ENCODE measurements around the gene MS4A4E. TPM values are rescaled to one million over a fixed set of nuclear protein-coding genes. Genes with fewer than 3 reads are reported as not detected.

MS4A4E gene
- total RNA-seq, 6 experiments from 2014 or later, result not detected

DNA sequence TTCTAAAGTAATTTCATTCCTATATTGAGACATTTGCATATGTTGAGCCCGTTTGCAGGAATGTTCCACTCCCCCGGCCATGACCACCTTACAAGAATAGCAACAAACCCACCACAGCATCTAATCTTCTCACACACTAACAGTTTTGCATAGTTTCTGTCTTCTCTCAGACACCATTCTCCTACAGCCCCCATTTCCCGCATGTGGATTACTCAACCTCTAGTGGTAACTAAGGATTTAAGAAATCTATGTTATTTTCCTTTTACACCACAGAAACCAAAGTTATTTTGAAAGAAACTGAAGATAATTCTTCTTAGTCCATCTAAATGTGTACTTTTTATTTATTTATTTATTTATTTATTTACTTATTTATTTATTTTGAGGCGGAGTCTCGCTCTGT, 2.3 kb downstream of the MS4A4E start:
- no peak for DNase-seq
- Mint-ChIP-seq H3K4me3 (no peak overlapping the region), H3K9me3 (peaks cover 23% of the 10 kb centered on the region), H3K27ac (no peak overlapping the region), H3K36me3 (ENCODE audit: low read depth) (no peaks in the 10 kb centered on the region), H3K4me1 (ENCODE audit: low read depth) (no peaks in the 10 kb centered on the region), H3K27me3 (ENCODE audit: insufficient read depth) (no peaks in the 10 kb centered on the region)
- TF ChIP-seq, protein P1, sequence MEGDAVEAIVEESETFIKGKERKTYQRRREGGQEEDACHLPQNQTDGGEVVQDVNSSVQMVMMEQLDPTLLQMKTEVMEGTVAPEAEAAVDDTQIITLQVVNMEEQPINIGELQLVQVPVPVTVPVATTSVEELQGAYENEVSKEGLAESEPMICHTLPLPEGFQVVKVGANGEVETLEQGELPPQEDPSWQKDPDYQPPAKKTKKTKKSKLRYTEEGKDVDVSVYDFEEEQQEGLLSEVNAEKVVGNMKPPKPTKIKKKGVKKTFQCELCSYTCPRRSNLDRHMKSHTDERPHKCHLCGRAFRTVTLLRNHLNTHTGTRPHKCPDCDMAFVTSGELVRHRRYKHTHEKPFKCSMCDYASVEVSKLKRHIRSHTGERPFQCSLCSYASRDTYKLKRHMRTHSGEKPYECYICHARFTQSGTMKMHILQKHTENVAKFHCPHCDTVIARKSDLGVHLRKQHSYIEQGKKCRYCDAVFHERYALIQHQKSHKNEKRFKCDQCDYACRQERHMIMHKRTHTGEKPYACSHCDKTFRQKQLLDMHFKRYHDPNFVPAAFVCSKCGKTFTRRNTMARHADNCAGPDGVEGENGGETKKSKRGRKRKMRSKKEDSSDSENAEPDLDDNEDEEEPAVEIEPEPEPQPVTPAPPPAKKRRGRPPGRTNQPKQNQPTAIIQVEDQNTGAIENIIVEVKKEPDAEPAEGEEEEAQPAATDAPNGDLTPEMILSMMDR (IDR thresholded peaks at IDR 0.05), result no peak

DNA sequence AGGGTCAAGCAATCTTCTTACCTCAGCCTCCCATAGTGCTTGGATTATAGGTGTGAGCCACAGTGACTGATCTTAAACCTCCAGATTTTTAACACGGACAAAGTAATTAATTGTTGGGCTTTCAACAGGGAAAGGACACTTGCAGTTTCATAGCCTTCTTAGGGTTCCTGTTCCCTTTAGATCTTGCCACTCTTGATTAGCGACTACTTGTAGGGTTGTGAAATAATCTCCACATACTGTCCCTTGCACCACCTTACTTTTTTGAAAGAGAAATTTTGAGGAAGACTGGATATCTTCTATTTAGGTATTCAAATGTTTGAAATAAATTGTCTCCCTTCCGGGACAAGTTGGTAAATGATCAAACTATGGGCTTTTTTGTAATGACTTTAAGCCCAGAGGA, 7.6 kb downstream of the MS4A4E start:
- DNase-seq, result no peak
- Mint-ChIP-seq H3K36me3 (ENCODE audit: low read depth) (no peaks in the 10 kb centered on the region), H3K4me1 (ENCODE audit: low read depth) (no peaks in the 10 kb centered on the region), H3K27me3 (ENCODE audit: insufficient read depth) (no peaks in the 10 kb centered on the region; the same call in 1 of the 2 replicates), H3K27ac (no peak overlapping the region), H3K4me3 (no peak overlapping the region), H3K9me3 (peaks cover 15% of the 10 kb centered on the region)
- TF ChIP-seq, protein P1 (IDR thresholded peaks at IDR 0.05), result no peak

DNA sequence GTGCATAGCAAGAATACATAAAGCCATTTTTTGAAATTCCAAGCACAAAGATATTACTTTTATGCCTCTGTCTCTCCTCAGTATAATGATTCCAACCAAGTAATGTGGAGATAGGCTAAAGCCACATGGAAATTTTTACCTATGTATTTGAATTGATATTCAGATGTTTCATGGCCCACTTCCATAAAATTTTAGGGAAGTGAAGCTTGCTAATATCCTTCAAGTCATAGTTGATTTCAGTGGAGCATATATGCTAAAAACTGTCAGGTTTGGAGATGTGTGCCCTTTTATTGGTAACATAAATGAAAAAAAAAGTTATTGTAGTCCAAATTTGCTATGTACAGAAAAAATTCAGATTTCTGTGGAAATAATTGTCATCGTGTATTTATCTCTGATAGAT, 12.3 kb downstream of the MS4A4E start:
- H3K36me3 Mint-ChIP-seq (ENCODE audit: low read depth), result no peaks in the 10 kb centered on the region
- no peaks in the 10 kb centered on the region for H3K4me1 Mint-ChIP-seq (ENCODE audit: low read depth)
- H3K27ac Mint-ChIP-seq, result no peak overlapping the region
- H3K9me3 Mint-ChIP-seq, result peaks cover 10% of the 10 kb centered on the region
- H3K4me3 Mint-ChIP-seq, result no peak overlapping the region
- no peak for DNase-seq
- TF ChIP-seq, protein P1 (IDR thresholded peaks at IDR 0.05), result no peak
- no peaks in the 10 kb centered on the region; the same call in 1 of the 2 replicates for H3K27me3 Mint-ChIP-seq (ENCODE audit: insufficient read depth)

DNA sequence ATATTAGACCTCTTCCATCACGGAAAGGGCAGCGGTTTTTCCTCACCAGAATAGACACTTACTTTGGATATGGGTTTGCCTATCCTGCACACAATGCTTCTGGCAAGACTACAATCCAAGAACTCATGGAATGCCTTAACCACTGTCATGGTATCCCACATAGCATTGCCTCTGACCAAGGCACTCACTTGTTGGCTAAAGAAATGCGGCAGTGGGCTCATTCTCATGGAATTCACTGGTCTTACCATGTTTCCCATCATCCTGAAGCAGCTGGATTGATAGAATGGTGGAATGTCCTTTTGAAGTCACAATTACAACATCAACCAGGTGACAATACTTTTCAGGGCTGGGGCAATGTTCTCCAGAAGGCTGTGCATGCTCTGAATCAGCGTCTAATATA, 20.8 kb downstream of the MS4A4E start:
- no peak for DNase-seq
- Mint-ChIP-seq H3K36me3 (ENCODE audit: low read depth) (no peaks in the 10 kb centered on the region), H3K4me3 (no peak overlapping the region), H3K27me3 (ENCODE audit: insufficient read depth) (peaks cover 1% of the 10 kb centered on the region; the same call in 1 of the 2 replicates), H3K9me3 (peaks cover 29% of the 10 kb centered on the region), H3K27ac (no peak overlapping the region), H3K4me1 (ENCODE audit: low read depth) (no peaks in the 10 kb centered on the region)
- TF ChIP-seq, protein P1 (IDR thresholded peaks at IDR 0.05), result no peak

DNA sequence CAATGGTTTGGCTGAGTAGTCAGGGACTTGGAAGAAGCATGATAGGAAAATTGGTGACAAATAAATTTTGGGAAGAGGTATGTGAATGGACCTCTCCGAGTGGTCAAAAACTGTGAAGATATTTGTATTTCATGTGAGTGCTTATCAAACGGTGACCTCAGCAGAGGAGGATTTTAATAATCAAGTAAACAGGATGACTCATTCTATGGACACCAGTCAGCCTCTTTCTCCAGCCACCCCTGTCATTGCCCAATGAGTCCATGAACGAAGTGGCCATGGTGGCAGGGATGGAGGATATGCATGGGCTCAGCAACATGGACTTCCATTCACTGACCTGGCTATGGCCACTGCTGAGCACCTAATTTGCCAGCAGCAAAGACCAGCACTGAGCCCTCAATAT, 21.2 kb downstream of the MS4A4E start:
- Mint-ChIP-seq H3K27ac (no peak overlapping the region), H3K36me3 (ENCODE audit: low read depth) (no peaks in the 10 kb centered on the region), H3K4me3 (no peak overlapping the region), H3K4me1 (ENCODE audit: low read depth) (no peaks in the 10 kb centered on the region), H3K27me3 (ENCODE audit: insufficient read depth) (peaks cover 1% of the 10 kb centered on the region; the same call in 1 of the 2 replicates), H3K9me3 (peaks cover 29% of the 10 kb centered on the region)
- DNase-seq, result no peak
- TF ChIP-seq, protein P1 (IDR thresholded peaks at IDR 0.05), result no peak

DNA sequence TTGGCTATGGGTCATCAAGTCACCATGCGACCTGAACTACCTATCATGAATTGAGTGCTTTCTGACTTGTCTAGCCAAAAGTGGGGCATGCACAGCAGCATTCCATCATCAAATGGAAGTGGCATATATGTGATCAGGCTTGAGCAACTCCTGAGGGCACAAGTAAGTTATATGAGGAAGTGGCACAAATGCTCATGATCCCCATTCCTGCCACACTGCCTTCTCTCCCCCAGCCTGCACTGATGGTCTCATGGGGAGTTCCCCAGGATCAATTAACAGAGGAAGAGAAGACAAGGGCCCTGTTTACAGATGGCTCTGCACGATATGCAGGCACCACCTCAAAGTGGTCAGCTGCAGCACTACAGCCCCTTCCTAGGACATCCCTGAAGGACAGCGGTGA, 21.8 kb downstream of the MS4A4E start:
- no peak overlapping the region for H3K27ac Mint-ChIP-seq
- no peak overlapping the region for H3K4me3 Mint-ChIP-seq
- no peak for DNase-seq
- peaks cover 29% of the 10 kb centered on the region for H3K9me3 Mint-ChIP-seq
- H3K27me3 Mint-ChIP-seq (ENCODE audit: insufficient read depth), result peaks cover 1% of the 10 kb centered on the region; the same call in 1 of the 2 replicates
- no peaks in the 10 kb centered on the region for H3K4me1 Mint-ChIP-seq (ENCODE audit: low read depth)
- H3K36me3 Mint-ChIP-seq (ENCODE audit: low read depth), result no peaks in the 10 kb centered on the region
- TF ChIP-seq, protein P1 (IDR thresholded peaks at IDR 0.05), result no peak
